Activated T-helper 1 cell treated with Interleukin-2 at 50 U/mL for 16 hours (primary cell): ENCODE results near the gene ENKD1.

ENCODE experiments used
- DNase-seq: peaks from one replicate; pipeline ENCODE4 v3.0.0-alpha.2; 2020; ENCODE audit warnings: low read depth

The ENKD1 gene

GRCh38 chr16:67663877-67664222 is 2.7 kb downstream of the ENKD1 start:
- DNase-seq: no peak

DNA sequence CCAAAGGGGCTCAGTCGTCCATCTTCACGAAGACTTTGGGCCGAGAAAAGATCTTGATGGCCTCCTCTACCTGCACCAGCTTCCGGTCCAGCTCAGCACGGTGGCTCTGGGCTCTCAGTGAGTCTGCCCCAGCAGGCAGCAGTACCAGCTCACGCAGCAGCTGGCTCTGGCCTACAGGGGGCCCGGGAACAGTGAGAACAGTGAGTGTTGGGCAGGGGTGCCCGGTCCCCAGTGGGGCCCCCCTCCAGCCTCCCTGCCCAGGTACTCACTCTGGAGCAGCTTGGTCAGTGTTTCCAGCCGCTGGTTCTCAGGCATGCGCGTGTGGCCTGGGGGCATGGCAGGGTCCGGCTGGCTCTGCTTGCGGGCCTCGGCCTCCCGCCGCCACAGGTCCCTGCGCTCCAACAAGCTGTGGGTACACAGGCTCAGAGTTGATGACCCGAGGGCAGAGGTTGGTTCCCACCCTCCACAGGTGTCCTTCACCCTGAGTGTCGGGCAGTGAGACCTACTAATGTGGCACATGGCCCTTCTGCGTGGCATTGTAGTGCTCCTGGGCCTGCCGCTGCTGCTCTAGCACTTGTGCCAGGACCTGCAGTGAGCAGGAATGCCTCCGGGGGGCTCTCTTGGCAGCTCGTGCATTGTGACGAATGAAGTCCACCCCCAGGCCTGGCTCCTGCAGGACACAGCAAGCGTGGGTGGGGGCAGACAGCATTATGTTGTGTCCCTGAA is 3.2 kb downstream of the ENKD1 start:
- no peak for DNase-seq

- no peak for DNase-seq
Measured at GRCh38 chr16:67662653-67663010, 3.9 kb downstream of the ENKD1 start.

- DNase-seq: no peak
Measured at GRCh38 chr16:67661886-67662652, 4.5 kb downstream of the ENKD1 start.

GRCh38 chr16:67661101-67661761 is 5.3 kb downstream of the ENKD1 start:
- DNase-seq: no peak

DNA sequence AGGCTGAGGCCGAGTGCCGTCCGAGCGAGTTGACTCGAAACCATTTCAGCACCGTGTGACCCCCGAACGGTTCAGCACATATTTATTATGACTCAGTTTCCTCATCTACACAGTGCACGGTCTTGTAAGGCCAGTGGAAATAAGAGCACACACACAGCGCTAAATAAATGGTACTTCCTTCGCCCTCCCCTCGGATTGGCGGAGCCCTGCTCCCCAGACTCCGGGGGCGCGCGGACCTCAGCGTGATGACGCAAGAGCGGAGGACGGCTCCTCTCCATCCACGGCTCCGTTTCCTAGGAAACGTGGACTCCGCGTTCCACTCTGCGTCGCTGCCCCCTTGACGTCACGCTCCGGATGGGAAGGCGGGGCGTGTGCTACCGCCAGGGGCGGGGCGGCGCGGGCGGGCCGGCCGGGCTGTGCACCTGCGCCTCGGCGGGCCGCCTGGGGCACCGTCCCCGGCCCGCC is 6.0 kb downstream of the ENKD1 start, which contains the start of gene PARD6A:
PARD6A (plus strand) TSS at position 397 of the 465 bp plus-strand sequence. CDS start 79 bp downstream, outside the sequence.
- peak; percentile 92 for DNase-seq

GRCh38 chr16:67659675-67660563 is 6.6 kb downstream of the ENKD1 start, which contains the start of gene ACD:
ACD (minus strand) TSS chr16:67660260; CDS start chr16:67660220, 40 bp downstream.
- DNase-seq: peak; percentile 92

- no peak for DNase-seq
Measured at GRCh38 chr16:67658849-67659674, 7.5 kb downstream of the ENKD1 start.

GRCh38 chr16:67657751-67658518 is 8.6 kb downstream of the ENKD1 start:
- DNase-seq: no peak

GRCh38 chr16:67657017-67657608 is 9.4 kb downstream of the ENKD1 start:
- no peak for DNase-seq

GRCh38 chr16:67656344-67657016 is 10.1 kb downstream of the ENKD1 start:
- no peak for DNase-seq

DNA sequence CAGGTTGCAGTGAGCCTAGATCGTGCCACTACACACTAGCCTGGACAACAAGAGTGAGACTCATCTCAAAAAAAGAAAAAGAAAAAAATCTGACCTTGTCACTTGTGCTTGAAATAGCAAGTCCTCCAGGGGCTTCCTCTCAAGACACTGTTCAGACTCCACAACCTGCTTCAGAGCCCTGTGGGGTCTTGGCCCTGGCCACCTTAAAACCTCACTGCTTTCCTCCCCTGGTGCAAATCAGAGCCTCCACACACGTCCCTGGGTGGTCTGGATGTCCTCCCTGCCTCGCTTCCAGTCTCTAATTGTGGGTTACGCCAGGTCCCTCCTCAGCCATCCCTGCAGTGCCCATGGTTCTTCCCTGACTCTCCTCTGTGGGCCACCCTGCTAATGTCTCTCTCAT is 11.2 kb downstream of the ENKD1 start:
- no peak for DNase-seq

GRCh38 chr16:67654403-67654911 is 12.1 kb downstream of the ENKD1 start:
- no peak for DNase-seq

DNA sequence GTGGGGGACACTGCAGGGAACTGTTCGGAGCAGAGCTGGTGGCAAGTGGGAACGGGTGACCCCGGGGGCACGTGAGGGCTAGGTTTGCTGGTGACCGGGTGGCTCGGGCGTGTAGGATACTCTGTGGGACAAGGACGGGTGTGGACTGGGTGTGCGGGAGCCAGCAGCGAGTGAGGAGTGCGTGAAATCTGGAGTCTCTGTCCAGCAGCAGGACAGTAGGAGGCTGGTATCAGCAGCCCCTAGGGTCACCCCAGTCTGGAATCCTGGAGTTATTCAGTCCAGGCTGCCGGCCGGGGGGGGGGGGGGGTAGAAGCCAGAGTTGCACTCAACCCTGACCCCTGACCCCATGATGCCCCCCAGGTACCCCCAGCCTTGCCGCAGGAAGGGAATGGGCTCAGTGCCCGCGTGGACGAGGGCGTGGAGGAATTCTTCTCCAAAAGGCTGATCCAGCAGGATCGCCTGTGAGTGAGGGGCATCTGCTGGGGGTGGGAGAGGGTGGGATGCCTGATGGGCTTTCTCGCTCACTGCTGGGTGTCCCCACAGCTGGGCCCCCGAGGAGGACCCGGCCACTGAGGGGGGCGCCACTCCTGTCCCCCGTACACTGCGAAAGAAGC is 12.7 kb downstream of the ENKD1 start:
- no peak for DNase-seq

GRCh38 chr16:67653128-67653788 is 13.3 kb downstream of the ENKD1 start:
- no peak for DNase-seq

GRCh38 chr16:67652578-67653127 is 13.9 kb downstream of the ENKD1 start:
- DNase-seq: no peak

GRCh38 chr16:67651847-67652246 is 14.7 kb downstream of the ENKD1 start:
- no peak for DNase-seq

GRCh38 chr16:67651039-67651438 is 15.5 kb downstream of the ENKD1 start:
- DNase-seq: no peak
